GM23248 (cell line): ENCODE measurements around the gene ERG.

Experiments
- EZH2 ChIP-seq: fragments of 200-600 bp; sonication (generic); IDR thresholded peaks from 2 replicates; pipeline ENCODE4 v1.6.1; 2018; ENCODE audit warnings: antibody characterized with exemption, mild to moderate bottlenecking; ENCODE audit not compliant: insufficient read depth, poor library complexity, severe bottlenecking
- EZH2phosphoT487 ChIP-seq: fragments of 200-600 bp; sonication (generic); IDR thresholded peaks from 2 replicates; pipeline ENCODE4 v1.6.1; 2018; ENCODE audit warnings: antibody characterized with exemption, moderate library complexity, mild to moderate bottlenecking, low read depth; ENCODE audit not compliant: insufficient read depth

DNA sequence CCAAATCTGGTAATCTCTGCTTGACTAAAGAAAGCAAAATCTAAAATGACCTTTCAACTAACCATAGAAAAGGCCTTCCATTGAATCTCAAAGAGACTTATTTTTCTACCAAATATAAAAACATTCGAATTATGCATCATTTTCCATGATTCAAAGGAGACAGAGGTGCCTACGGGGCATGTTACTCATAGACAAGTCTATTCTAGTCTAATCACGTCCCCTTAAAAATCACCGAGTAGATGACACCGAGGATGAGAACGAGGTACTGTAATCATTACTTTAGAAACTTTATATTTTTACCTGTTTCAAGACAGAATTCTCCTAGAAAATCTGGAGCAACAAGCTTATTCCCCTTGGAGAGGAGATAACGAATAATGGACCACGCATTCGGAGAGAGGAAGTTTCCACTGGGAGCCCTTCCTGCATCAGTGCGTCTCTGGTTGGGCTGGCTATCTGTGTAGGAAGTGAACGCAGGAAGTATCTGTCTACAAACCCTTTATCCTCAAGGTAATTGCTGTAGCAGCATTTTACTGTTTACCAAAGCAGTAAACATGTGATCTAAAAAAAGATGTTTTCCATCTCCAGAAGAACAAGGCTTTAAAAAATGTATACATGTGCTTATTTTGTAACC lies 9.5 kb downstream of the ERG start:
- no peak for TF ChIP-seq EZH2
- TF ChIP-seq EZH2phosphoT487, result no peak
